ENCODE results near the gene LIG3. TPM values are rescaled to one million over a fixed set of nuclear protein-coding genes. Genes with fewer than 3 reads are reported as not detected.

LIG3 gene
- total and polyA plus RNA-seq, 2 experiments from 2014 or later = 16.4 to 119 TPM

DNA sequence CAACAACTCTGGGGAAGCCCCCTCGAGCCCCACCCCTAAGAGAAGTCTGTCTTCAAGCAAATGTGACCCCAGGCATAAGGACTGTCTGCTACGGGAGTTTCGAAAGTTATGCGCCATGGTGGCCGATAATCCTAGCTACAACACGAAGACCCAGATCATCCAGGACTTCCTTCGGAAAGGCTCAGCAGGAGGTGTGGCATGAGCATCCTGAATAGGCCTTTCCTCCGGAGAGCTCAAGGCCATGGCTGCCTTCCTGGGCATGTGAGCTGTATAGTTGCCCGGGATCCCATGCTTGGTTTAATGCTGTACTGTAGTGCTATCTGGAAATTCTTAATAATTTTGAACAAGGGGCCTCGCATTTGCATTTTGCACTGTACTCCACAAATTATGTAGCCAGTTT lies 9.2 kb downstream of the LIG3 start:
- Histone ChIP-seq H3K4me2 (no peak overlapping the region), H3K79me2 (replicated peaks; ENCODE audit: insufficient read depth) (peaks cover 31% of the 10 kb centered on the region), H3K27ac (ENCODE audit: low read depth) (no peak overlapping the region), H3K9me2 (ENCODE audit: insufficient read depth) (no peaks in the 10 kb centered on the region), H3K36me3 (ENCODE audit: insufficient read depth) (peaks cover 83% of the 10 kb centered on the region), H4K20me1 (replicated peaks; ENCODE audit: insufficient read depth) (peaks cover 35% of the 10 kb centered on the region), H3K4me3 (no peak overlapping the region), H3K27me3 (ENCODE audit: insufficient read depth) (no peaks in the 10 kb centered on the region), H3F3A (replicated peaks; ENCODE audit: low read depth) (no peaks in the 10 kb centered on the region), H3K4me1 (ENCODE audit: insufficient read depth) (no peaks in the 10 kb centered on the region), H2AFZ (no peak overlapping the region)
- Mint-ChIP-seq H3K4me1 (no peaks in the 10 kb centered on the region), H3K4me3 (no peak overlapping the region), H3K36me3 (ENCODE audit: low read depth) (peaks cover 96% of the 10 kb centered on the region), H3K27me3 (ENCODE audit: insufficient read depth, low read depth, poor library complexity) (no peaks in the 10 kb centered on the region), H3K27ac (no peak overlapping the region), H3K9me3 (no peaks in the 10 kb centered on the region)
- DNase-seq (ENCODE audit: low spot score) (no peak), ATAC-seq (no peak)
- TF ChIP-seq, protein P1, sequence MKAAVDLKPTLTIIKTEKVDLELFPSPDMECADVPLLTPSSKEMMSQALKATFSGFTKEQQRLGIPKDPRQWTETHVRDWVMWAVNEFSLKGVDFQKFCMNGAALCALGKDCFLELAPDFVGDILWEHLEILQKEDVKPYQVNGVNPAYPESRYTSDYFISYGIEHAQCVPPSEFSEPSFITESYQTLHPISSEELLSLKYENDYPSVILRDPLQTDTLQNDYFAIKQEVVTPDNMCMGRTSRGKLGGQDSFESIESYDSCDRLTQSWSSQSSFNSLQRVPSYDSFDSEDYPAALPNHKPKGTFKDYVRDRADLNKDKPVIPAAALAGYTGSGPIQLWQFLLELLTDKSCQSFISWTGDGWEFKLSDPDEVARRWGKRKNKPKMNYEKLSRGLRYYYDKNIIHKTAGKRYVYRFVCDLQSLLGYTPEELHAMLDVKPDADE (IDR thresholded peaks at IDR 0.05) = no peak
- no peak for TF ChIP-seq STAT1 (IDR thresholded peaks at IDR 0.05; ENCODE audit: unreplicated experiment)
- TF ChIP-seq, protein P2, sequence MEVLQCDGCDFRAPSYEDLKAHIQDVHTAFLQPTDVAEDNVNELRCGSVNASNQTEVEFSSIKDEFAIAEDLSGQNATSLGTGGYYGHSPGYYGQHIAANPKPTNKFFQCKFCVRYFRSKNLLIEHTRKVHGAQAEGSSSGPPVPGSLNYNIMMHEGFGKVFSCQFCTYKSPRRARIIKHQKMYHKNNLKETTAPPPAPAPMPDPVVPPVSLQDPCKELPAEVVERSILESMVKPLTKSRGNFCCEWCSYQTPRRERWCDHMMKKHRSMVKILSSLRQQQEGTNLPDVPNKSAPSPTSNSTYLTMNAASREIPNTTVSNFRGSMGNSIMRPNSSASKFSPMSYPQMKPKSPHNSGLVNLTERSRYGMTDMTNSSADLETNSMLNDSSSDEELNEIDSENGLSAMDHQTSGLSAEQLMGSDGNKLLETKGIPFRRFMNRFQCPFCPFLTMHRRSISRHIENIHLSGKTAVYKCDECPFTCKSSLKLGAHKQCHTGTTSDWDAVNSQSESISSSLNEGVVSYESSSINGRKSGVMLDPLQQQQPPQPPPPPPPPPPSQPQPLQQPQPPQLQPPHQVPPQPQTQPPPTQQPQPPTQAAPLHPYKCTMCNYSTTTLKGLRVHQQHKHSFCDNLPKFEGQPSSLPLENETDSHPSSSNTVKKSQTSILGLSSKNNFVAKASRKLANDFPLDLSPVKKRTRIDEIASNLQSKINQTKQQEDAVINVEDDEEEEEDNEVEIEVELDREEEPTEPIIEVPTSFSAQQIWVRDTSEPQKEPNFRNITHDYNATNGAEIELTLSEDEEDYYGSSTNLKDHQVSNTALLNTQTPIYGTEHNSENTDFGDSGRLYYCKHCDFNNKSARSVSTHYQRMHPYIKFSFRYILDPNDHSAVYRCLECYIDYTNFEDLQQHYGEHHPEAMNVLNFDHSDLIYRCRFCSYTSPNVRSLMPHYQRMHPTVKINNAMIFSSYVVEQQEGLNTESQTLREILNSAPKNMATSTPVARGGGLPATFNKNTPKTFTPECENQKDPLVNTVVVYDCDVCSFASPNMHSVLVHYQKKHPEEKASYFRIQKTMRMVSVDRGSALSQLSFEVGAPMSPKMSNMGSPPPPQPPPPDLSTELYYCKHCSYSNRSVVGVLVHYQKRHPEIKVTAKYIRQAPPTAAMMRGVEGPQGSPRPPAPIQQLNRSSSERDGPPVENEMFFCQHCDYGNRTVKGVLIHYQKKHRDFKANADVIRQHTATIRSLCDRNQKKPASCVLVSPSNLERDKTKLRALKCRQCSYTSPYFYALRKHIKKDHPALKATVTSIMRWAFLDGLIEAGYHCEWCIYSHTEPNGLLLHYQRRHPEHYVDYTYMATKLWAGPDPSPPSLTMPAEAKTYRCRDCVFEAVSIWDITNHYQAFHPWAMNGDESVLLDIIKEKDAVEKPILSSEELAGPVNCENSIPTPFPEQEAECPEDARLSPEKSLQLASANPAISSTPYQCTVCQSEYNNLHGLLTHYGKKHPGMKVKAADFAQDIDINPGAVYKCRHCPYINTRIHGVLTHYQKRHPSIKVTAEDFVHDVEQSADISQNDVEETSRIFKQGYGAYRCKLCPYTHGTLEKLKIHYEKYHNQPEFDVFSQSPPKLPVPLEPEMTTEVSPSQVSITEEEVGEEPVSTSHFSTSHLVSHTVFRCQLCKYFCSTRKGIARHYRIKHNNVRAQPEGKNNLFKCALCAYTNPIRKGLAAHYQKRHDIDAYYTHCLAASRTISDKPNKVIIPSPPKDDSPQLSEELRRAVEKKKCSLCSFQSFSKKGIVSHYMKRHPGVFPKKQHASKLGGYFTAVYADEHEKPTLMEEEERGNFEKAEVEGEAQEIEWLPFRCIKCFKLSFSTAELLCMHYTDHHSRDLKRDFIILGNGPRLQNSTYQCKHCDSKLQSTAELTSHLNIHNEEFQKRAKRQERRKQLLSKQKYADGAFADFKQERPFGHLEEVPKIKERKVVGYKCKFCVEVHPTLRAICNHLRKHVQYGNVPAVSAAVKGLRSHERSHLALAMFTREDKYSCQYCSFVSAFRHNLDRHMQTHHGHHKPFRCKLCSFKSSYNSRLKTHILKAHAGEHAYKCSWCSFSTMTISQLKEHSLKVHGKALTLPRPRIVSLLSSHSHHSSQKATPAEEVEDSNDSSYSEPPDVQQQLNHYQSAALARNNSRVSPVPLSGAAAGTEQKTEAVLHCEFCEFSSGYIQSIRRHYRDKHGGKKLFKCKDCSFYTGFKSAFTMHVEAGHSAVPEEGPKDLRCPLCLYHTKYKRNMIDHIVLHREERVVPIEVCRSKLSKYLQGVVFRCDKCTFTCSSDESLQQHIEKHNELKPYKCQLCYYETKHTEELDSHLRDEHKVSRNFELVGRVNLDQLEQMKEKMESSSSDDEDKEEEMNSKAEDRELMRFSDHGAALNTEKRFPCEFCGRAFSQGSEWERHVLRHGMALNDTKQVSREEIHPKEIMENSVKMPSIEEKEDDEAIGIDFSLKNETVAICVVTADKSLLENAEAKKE (CRISPR knock-in tag; IDR thresholded peaks at IDR 0.05) = no peak

DNA sequence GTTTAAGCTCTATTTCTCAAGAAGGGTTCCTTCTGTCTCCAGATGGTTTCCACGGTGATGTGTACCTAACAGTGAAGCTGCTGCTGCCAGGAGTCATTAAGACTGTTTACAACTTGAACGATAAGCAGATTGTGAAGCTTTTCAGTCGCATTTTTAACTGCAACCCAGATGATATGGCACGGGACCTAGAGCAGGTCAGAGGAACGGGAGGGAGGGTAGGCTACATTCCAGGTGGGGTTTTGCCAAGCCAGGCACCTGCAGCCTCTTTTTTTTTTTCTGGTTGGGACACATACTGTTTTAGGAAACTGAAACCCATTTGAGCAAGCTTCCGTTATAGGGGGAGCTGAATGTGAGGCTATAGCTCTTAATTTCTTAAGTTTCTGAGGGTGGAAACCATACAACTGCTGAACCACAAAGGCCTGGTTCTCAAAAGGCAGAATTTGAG lies 10.6 kb downstream of the LIG3 start:
- H3K4me1 Mint-ChIP-seq = no peaks in the 10 kb centered on the region
- H3K36me3 ChIP-seq (ENCODE audit: insufficient read depth) = peaks cover 78% of the 10 kb centered on the region
- H3K4me1 ChIP-seq (ENCODE audit: insufficient read depth) = no peaks in the 10 kb centered on the region
- peaks cover 19% of the 10 kb centered on the region; the same call in 1 of the 2 replicates for H3K79me2 ChIP-seq (replicated peaks; ENCODE audit: insufficient read depth)
- H3K27ac ChIP-seq (ENCODE audit: low read depth) = no peak overlapping the region
- H3K4me3 Mint-ChIP-seq = no peak overlapping the region
- H3K4me3 ChIP-seq = no peak overlapping the region
- H3K27ac Mint-ChIP-seq = no peak overlapping the region
- H3K27me3 ChIP-seq (ENCODE audit: insufficient read depth) = no peaks in the 10 kb centered on the region
- peaks cover 95% of the 10 kb centered on the region for H3K36me3 Mint-ChIP-seq (ENCODE audit: low read depth)
- H4K20me1 ChIP-seq (replicated peaks; ENCODE audit: insufficient read depth) = peaks cover 28% of the 10 kb centered on the region
- H3K27me3 Mint-ChIP-seq (ENCODE audit: insufficient read depth, low read depth, poor library complexity) = peaks cover 1% of the 10 kb centered on the region
- no peaks in the 10 kb centered on the region for H3K9me3 Mint-ChIP-seq
- DNase-seq (ENCODE audit: low spot score) = no peak
- no peak for ATAC-seq
- no peaks in the 10 kb centered on the region for H3F3A ChIP-seq (replicated peaks; ENCODE audit: low read depth)
- H3K4me2 ChIP-seq = no peak overlapping the region
- H2AFZ ChIP-seq = no peak overlapping the region
- H3K9me2 ChIP-seq (ENCODE audit: insufficient read depth) = no peaks in the 10 kb centered on the region
- TF ChIP-seq JUNB (IDR thresholded peaks at IDR 0.05; ENCODE audit: unreplicated experiment) = no peak
- TF ChIP-seq, protein P3, sequence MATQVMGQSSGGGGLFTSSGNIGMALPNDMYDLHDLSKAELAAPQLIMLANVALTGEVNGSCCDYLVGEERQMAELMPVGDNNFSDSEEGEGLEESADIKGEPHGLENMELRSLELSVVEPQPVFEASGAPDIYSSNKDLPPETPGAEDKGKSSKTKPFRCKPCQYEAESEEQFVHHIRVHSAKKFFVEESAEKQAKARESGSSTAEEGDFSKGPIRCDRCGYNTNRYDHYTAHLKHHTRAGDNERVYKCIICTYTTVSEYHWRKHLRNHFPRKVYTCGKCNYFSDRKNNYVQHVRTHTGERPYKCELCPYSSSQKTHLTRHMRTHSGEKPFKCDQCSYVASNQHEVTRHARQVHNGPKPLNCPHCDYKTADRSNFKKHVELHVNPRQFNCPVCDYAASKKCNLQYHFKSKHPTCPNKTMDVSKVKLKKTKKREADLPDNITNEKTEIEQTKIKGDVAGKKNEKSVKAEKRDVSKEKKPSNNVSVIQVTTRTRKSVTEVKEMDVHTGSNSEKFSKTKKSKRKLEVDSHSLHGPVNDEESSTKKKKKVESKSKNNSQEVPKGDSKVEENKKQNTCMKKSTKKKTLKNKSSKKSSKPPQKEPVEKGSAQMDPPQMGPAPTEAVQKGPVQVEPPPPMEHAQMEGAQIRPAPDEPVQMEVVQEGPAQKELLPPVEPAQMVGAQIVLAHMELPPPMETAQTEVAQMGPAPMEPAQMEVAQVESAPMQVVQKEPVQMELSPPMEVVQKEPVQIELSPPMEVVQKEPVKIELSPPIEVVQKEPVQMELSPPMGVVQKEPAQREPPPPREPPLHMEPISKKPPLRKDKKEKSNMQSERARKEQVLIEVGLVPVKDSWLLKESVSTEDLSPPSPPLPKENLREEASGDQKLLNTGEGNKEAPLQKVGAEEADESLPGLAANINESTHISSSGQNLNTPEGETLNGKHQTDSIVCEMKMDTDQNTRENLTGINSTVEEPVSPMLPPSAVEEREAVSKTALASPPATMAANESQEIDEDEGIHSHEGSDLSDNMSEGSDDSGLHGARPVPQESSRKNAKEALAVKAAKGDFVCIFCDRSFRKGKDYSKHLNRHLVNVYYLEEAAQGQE (IDR thresholded peaks at IDR 0.05; ENCODE audit: unreplicated experiment) = no peak
- TF ChIP-seq, protein P4, sequence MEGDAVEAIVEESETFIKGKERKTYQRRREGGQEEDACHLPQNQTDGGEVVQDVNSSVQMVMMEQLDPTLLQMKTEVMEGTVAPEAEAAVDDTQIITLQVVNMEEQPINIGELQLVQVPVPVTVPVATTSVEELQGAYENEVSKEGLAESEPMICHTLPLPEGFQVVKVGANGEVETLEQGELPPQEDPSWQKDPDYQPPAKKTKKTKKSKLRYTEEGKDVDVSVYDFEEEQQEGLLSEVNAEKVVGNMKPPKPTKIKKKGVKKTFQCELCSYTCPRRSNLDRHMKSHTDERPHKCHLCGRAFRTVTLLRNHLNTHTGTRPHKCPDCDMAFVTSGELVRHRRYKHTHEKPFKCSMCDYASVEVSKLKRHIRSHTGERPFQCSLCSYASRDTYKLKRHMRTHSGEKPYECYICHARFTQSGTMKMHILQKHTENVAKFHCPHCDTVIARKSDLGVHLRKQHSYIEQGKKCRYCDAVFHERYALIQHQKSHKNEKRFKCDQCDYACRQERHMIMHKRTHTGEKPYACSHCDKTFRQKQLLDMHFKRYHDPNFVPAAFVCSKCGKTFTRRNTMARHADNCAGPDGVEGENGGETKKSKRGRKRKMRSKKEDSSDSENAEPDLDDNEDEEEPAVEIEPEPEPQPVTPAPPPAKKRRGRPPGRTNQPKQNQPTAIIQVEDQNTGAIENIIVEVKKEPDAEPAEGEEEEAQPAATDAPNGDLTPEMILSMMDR (conservative IDR thresholded peaks at IDR 0.05; ENCODE audit: low read depth in 2 of 2) = no peak
- no peak for TF ChIP-seq ZNF331 (CRISPR knock-in tag; IDR thresholded peaks at IDR 0.05; ENCODE audit: low read depth)
- no peak for TF ChIP-seq EZH2phosphoT487 (IDR thresholded peaks at IDR 0.05; ENCODE audit: unreplicated experiment)
